ENCODE measurements around the gene MIS18A. TPM values are rescaled to one million over a fixed set of nuclear protein-coding genes. Genes with fewer than 3 reads are reported as not detected.
A peak's percentile ranks its signal among the peaks of the same experiment; 100 is the strongest.

Gene MIS18A
- 22.9 and 27.5 TPM in 2 replicates for total RNA-seq (2022)
- Bru-seq, nascent RNA = percentile 66 among the genes with signal in this experiment
- percentile 77 among the genes with signal in this experiment for BruChase-seq, experiment 1, labeled RNA remaining after a 2-hour chase
- BruChase-seq, experiment 2, labeled RNA remaining after a 6-hour chase = percentile 84 among the genes with signal in this experiment
- long read RNA-seq, transcript MIS18A-201 (5 exons, 1,575 nt) = major isoform, 63 of 69 reads
- long read RNA-seq, partial matches to known transcripts = 2 of 69 reads
- long read RNA-seq, other reads (novel, unspliced or antisense) = 4 of 69 reads

DNA sequence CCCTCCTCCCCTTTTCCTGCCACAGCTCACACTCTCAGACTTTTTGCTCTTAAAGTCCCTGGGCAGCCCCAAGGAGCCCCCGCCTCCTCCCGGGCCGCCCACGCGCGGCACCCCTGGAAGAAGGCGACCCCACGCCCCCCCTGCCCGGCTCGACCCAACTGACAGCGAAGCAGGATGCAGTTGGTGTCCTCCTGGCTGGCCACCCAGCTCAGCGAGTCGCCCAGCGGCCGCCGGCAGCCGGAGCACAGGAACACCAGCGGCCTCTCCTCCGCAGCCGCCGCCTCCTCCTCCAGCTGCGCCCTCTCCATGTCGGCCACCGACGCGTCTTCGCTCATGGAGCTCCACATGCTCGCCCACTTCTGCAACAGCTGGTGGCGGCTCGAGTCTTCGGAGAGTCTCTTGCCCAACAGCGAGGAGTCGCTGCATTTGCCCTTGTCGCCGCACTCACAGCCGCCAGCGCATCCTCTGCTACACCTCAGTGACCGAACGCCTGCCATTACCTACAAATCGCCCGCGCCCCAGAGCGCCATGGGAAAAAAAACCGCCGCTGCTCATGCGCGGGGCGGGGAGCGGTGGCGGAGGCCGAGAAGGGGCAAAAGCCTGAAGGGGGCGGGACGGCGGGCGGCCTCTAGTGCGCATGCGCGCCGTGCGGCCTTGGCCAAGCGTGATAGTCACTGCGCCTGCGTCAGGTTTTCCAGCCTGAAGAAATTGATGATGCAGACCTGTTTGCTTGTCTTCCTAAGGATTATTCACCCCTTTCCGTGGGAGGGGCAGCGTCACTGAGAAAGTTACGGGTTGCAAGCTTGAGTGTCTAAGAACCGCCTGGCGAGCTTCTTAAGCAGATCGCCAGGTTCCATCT, at the start of gene MIS18A:
TSS of gene MIS18A (minus strand) at position 532 of the 859 bp plus-strand sequence. CDS start at position 497, 35 bp downstream.
- ChIA-PET POLR2A (interaction anchor here (0.5 to 0.7 kb wide), 2 partner anchors 97 to 1265 kb away, joined by 3 to 8 read pairs; no protein-coding TSS in a partner anchor), CTCF (no interaction called here)
- TF ChIP-seq, protein P1, sequence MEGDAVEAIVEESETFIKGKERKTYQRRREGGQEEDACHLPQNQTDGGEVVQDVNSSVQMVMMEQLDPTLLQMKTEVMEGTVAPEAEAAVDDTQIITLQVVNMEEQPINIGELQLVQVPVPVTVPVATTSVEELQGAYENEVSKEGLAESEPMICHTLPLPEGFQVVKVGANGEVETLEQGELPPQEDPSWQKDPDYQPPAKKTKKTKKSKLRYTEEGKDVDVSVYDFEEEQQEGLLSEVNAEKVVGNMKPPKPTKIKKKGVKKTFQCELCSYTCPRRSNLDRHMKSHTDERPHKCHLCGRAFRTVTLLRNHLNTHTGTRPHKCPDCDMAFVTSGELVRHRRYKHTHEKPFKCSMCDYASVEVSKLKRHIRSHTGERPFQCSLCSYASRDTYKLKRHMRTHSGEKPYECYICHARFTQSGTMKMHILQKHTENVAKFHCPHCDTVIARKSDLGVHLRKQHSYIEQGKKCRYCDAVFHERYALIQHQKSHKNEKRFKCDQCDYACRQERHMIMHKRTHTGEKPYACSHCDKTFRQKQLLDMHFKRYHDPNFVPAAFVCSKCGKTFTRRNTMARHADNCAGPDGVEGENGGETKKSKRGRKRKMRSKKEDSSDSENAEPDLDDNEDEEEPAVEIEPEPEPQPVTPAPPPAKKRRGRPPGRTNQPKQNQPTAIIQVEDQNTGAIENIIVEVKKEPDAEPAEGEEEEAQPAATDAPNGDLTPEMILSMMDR (IDR thresholded peaks at IDR 0.05; ENCODE audit: insufficient read depth in 1 of 2, low read depth in 1 of 2, low read length in 1 of 2, severe bottlenecking in 1 of 2, unreplicated experiment in 1 of 2) = no peak
- H3K4me3 ChIP-seq (ENCODE audit: low read depth, low read length) = peak within 1 kb of the TSS; percentile 98
- peak within 1 kb of the TSS; percentile 96 for H3K27ac Mint-ChIP-seq (ENCODE audit: unreplicated experiment)
- H3K36me3 Mint-ChIP-seq (ENCODE audit: insufficient read depth, unreplicated experiment) = peaks cover 14% of the 10 kb centered on the region
- intact Hi-C loops (cut with micrococcal nuclease; ENCODE audit: unreplicated experiment) = no loop called here
- no peaks in the 10 kb centered on the region for H3K27me3 Mint-ChIP-seq (ENCODE audit: insufficient read depth, unreplicated experiment)
- no peaks in the 10 kb centered on the region for H3K36me3 ChIP-seq (ENCODE audit: control insufficient read depth, insufficient read depth, low read length)
- no peaks in the 10 kb centered on the region for H3K27me3 ChIP-seq (replicated peaks; ENCODE audit: control insufficient read depth, insufficient read depth, low read length)
- H3K9me3 ChIP-seq = no peaks in the 10 kb centered on the region
- peaks cover 7% of the 10 kb centered on the region for H3K4me1 Mint-ChIP-seq (ENCODE audit: low read depth, unreplicated experiment)
- H3K4me1 ChIP-seq = no peaks in the 10 kb centered on the region
- no peaks in the 10 kb centered on the region for H3K9me3 Mint-ChIP-seq (ENCODE audit: unreplicated experiment)
- BruUV-seq (replicated peaks) = no TSS peak
- peak within 1 kb of the TSS; percentile 100 for H3K4me3 Mint-ChIP-seq (ENCODE audit: unreplicated experiment)
- peak; percentile 94 to 96 for DNase-seq

GRCh38 chr21:32328595-32328994, 49.7 kb upstream of the MIS18A start:
- H3K36me3 ChIP-seq (ENCODE audit: control insufficient read depth, insufficient read depth, low read length) = peaks cover 2% of the 10 kb centered on the region
- no peaks in the 10 kb centered on the region for H3K27me3 ChIP-seq (replicated peaks; ENCODE audit: control insufficient read depth, insufficient read depth, low read length)
- intact Hi-C loops (cut with micrococcal nuclease; ENCODE audit: unreplicated experiment) = no loop called here
- no peaks in the 10 kb centered on the region for H3K9me3 ChIP-seq
- Mint-ChIP-seq H3K9me3 (ENCODE audit: unreplicated experiment) (no peaks in the 10 kb centered on the region), H3K4me3 (ENCODE audit: unreplicated experiment) (no peak overlapping the region), H3K4me1 (ENCODE audit: low read depth, unreplicated experiment) (no peaks in the 10 kb centered on the region), H3K36me3 (ENCODE audit: insufficient read depth, unreplicated experiment) (peaks cover 88% of the 10 kb centered on the region), H3K27ac (ENCODE audit: unreplicated experiment) (no peak overlapping the region), H3K27me3 (ENCODE audit: insufficient read depth, unreplicated experiment) (no peaks in the 10 kb centered on the region)
- no peak for DNase-seq
- H3K4me3 ChIP-seq (ENCODE audit: low read depth, low read length) = no peak overlapping the region
- TF ChIP-seq, protein P1 (IDR thresholded peaks at IDR 0.05; ENCODE audit: insufficient read depth in 1 of 2, low read depth in 1 of 2, low read length in 1 of 2, severe bottlenecking in 1 of 2, unreplicated experiment in 1 of 2) = no peak
- CTCF ChIA-PET = no interaction called here
- POLR2A ChIA-PET = no interaction called here
- no TSS peak for BruUV-seq (replicated peaks)
- H3K4me1 ChIP-seq = no peaks in the 10 kb centered on the region

DNA sequence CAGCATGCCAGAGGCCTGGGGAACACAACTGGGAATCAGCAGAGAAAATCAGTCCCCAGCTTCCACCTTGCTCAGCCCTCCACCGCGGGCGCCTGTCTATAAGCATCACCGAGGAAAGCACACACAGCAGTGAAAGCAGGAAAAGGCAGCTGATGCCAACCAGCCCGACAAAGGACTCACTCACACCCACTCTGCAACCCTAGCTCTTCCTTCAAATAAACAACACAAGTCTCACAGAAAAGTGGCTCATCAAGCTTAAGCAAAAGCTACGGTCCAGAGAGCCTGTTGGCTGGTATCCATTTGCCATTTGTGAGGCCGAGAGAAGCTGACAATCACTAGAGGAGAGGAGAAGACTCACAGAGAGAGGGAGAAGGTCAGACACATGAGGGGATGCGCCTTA, 46.9 kb upstream of the MIS18A start:
- intact Hi-C loops (cut with micrococcal nuclease; ENCODE audit: unreplicated experiment) = no loop called here
- H3K4me1 ChIP-seq = peaks cover 6% of the 10 kb centered on the region; the same call in 1 of the 2 replicates
- H3K4me1 Mint-ChIP-seq (ENCODE audit: low read depth, unreplicated experiment) = no peaks in the 10 kb centered on the region
- peaks cover 93% of the 10 kb centered on the region for H3K36me3 Mint-ChIP-seq (ENCODE audit: insufficient read depth, unreplicated experiment)
- no TSS peak for BruUV-seq (replicated peaks)
- H3K9me3 Mint-ChIP-seq (ENCODE audit: unreplicated experiment) = no peaks in the 10 kb centered on the region
- H3K4me3 ChIP-seq (ENCODE audit: low read depth, low read length) = no peak overlapping the region
- no peaks in the 10 kb centered on the region; the same call in none of the 2 replicates for H3K36me3 ChIP-seq (ENCODE audit: control insufficient read depth, insufficient read depth, low read length)
- no peak for DNase-seq
- no peaks in the 10 kb centered on the region for H3K27me3 ChIP-seq (replicated peaks; ENCODE audit: control insufficient read depth, insufficient read depth, low read length)
- H3K9me3 ChIP-seq = no peaks in the 10 kb centered on the region
- H3K27me3 Mint-ChIP-seq (ENCODE audit: insufficient read depth, unreplicated experiment) = no peaks in the 10 kb centered on the region
- H3K4me3 Mint-ChIP-seq (ENCODE audit: unreplicated experiment) = no peak overlapping the region
- POLR2A ChIA-PET = no interaction called here
- H3K27ac Mint-ChIP-seq (ENCODE audit: unreplicated experiment) = no peak overlapping the region
- TF ChIP-seq, protein P1 (IDR thresholded peaks at IDR 0.05; ENCODE audit: insufficient read depth in 1 of 2, low read depth in 1 of 2, low read length in 1 of 2, severe bottlenecking in 1 of 2, unreplicated experiment in 1 of 2) = no peak
- CTCF ChIA-PET = no interaction called here

Measured in Caco-2 (cell line).